ENCODE results near the gene ADARB1.

The ADARB1 gene

DNA sequence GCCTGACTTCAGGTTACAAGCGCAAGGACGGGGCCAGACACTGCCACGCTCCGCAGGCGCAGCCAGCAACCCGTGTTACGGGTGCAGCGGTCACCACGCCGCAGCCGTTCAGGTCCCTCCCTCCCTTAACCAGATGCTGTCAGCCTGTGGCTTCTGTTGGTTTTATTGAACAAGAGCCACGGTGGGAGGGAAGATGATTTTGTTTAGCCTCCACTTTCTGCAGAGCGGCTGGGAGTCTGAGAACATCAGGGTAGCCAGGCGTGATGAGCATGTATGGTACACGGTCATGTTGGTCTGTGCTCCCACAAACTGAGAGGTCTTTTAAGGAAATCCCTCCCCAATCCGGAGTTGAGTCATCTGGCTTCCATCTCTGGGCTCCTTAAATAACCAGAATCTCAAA lies 18.5 kb upstream of the ADARB1 start:
- no peak for DNase-seq

DNA sequence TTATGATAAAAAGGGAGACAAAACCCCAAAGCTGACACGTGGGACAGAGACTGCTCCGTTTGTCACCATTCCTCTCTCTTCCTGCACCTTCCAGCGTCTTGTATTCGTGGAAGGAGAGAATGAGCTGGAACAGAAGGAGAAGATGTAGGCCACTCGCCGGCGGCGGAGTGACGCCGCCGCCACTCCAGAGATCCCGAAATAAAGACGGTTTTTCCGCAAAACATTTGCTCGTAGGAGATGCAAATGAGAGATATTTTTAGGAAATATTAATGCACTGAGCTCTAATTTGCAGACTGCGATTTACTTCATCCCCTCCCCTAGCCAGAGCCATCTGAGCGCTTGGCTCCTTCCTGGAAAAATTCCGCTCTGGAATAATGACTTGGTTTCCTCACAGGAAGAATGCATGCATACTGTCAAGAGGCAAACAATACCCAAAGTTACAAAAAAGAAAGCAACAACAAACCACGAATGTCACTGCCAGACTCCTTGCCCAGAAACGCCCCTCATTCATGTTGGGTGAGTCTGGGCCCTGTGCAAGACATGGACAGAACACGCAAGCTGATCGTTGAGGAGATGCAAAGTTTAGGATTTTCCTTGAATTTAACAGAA lies 18.0 kb upstream of the ADARB1 start:
- no peak for DNase-seq

DNA sequence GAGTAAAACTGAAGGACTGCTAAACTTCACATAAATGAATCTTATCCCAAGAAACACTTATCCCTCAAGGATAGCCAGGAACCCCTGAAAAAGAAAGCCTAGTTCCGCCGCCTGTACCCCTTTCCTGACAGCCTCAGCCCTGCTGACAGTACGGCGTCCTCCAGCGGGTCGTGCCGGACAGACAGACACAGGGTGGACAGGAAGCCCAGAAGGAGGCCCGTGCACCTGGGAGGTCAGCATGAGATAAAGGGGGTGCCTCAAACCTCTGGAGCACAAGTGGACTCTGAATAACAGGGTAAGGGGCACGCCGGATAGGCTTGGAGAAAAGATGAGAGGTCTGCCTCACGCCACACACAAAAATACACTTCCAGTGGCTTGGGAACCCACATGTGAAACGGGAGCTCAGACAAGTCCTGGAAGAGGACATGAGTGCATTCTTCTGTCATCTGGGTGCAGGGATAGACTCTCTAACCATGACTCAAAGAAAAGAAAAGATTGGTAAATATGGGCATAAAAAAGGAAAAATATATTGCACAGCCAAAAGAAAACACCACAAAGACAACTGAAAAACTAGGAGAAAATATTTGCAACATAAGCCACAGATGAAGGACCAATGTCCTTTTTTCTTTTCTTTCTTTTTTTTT lies 17.3 kb upstream of the ADARB1 start:
- DNase-seq: no peak

DNA sequence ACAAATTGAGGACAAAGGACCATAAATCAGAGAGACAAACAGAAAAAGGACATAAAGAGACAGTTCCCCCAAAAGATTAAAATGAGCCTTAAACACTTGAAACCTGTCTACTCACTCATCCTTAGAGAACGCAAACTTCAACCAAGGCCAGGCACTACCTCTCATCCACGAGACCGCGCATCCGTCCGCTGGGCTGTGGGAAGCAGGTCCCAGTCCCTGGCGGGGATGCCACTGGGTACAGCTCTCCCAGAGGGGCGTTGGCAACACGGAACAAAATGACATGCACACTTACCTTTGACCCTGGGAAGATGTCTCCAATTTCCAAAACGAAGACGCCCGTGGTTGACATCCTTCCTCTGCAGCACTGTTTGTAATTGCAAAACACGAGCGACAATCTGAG lies 16.5 kb upstream of the ADARB1 start:
- no peak for DNase-seq

DNA sequence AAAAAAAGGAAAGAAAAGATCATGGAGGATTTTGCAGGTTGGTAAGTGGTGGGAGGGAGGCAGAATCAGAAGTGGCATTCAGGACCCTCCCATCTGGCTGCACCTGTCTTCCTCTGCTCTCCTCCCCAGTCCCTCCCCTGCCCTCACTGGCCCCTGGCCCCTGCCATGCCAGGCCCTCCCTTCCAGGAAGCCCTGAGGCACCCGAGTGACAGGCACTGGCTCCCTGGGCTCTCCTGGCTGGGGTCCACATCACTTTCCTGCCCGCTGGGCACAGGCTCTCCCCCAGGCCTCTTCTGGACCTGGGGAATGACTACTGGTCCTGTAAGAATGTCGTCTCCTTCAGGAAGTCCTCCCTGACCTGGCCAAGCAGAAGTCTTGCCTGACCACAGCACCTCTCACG lies 15.3 kb upstream of the ADARB1 start:
- DNase-seq: no peak

DNA sequence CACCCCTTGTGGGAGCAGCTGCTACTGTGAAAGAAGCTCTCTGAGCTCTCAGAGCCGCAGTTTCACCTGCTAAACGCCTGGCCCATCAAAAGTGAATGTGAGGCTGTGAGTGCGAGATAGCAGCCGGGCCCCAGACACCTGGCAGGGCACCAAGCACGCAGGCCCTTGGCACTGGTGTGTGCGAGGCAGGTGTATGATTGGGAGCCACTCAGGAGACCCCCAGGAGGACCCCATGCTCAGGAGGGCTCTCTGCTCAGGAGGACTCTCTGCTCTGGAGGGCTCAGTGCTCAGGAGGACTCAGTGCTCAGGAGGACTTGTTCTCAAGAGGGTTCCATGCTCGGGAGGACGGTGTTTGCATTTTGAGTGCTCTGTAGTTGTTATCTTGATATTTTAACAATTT lies 14.3 kb upstream of the ADARB1 start:
- no peak for DNase-seq

DNA sequence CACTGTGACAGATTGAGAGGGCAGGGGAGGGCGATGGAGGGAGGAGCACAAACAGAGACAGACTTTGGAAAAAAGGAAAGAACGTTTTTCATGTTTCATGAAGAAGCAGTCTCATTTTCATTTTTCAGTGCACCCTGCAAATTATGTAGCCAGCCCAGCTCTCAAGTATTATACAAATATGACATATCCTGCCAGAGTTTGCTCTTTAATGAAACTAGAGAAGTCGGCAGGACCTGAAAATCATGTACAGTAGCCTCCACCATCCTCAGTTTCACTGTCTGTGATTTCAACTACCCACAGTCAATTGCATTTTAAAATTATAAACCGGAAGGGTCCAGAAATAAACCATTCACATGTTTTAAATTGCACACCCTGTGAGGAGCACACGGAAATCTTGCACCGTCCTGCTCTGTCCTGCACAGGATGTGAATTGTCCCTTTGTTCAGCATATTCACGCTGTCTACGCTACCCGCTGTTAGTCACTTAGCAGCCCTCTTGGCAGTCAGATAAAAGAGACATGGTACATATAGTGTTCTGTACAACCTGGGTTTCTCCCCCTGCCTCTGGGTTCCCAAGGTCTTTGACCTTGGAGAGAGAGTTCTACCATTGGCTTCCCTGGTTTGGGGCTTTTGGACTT lies 13.6 kb upstream of the ADARB1 start:
- no peak for DNase-seq

DNA sequence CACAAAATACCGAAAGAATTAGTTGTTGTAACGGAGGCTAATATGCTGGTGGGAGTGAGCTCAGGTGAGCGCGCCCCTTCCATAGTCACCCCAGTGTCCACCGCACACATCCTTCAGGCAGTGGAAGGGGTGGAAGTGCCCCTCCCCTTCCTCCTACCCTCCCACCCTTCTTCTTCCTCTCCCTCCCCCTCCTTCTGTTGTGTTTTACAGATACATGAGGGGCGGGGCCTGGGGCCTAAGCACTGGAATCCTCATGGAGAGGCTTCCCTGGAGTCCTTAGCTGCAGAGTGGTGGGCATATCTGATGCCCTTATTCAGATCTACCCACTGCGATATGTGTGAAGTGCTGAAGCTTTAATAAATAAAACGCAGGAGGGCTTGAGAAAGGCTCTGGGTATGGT lies 10.3 kb upstream of the ADARB1 start:
- no peak for DNase-seq

DNA sequence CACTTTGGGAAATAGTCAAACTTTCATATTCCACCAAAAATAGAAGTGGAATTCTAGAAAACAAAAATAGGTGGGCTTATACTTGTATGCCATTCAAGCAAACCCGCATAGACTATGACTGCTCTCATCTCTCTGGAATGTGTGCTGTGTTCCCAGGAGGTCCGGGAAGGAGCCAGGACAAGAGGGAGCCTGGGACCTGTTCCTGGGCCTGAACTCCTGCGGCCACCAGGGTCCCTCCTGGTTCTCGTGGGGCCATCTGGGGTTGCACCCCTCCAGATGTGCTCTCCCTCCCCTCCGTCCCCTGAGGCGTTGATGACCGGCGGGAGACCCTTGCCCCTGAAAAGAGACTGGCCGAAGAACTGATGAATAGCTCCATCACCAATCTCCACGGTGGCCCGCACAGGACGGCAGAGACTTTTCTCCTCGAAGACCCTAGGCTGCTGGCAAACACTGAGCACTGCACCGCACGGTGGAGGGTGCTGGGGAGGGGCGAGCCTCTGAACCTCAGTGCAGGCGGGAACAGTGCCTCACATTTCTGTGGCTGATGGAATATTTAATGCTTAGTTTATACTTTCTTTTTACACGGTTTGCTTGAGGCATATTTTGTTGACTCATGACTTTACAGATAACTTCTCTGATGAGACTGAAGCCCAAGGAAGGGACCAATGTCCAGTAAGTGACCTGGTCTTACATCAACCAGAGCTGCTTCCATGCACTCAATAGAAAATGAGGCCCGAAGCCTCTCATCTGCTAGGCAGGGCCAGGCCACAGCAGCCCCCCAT lies 9.6 kb upstream of the ADARB1 start:
- DNase-seq: no peak

DNA sequence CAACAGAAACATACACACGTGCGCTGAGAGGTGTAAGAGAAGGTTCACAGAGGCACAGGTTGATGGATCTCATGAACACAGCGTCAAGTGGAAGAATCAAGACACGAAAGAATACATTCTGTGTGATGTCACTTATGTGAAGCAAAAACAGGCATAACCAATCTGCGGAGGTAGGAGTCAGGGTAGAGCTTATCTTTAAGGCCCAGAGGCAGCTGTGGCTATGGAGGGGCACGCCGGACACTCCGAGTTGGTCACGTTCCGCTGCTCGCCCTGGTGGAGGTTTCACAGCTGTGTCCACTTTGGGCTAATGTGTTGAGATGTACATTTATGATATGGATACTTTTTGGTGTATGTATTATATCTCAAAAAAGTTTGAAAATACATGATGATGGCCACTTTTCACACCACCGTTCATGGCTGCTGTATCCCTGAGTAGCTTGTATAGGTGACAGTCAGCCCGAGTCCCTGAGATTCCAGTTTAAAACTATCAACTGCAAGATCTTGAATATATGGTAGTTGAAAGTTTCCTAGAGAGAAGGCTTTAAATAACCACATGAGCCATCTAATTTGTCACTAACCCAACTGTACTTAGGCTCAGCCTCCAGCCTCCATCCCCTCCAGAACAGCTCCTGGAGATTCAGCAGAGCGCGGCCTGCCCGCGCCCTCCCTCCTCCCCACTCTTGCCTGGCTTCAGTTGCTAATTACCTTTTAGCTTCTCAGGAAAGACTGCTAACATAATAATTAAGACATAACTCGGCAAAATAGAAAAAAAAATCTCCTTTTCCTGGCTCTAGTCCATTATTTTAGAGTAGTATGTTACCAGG lies 6.7 kb upstream of the ADARB1 start:
- DNase-seq: no peak

DNA sequence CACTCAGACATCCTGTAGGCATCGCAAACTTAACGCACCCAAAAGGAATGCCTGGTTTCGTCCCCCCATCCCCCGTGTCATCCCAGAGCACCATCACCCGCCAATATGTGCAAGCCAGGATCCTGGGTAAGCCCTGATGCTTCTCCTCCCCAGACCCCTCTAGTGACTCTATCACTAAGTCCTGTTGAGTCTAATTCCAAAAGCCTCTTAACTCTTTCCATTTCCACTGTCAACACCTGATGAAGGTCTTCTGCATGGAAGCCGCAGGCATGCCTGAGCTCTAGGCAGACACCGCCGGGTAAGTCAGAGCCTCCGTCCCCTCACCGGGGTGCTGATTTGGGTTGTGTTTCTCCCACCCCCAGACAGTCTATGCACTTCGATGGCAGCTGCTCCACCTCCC lies 5.3 kb upstream of the ADARB1 start:
- no peak for DNase-seq

DNA sequence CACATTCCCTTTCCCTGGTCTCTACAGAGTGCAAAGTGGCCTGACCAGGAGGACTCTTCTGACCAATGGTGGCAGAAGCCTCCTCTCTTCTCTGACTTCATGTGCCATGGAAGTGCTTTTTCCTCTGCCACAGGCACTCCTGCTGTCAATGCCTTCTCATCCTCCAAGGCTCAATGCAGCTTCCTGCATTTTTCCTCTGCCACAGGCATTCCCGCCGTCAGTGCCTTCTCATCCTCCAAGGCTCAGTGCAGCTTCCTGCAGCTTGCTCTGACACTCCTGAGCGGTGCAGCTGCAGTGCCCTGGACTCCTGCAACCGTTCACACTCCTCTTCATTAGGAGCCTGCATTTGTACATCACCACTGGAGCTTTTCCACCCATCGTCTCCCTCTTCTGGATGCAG lies 4.7 kb upstream of the ADARB1 start:
- no peak for DNase-seq

DNA sequence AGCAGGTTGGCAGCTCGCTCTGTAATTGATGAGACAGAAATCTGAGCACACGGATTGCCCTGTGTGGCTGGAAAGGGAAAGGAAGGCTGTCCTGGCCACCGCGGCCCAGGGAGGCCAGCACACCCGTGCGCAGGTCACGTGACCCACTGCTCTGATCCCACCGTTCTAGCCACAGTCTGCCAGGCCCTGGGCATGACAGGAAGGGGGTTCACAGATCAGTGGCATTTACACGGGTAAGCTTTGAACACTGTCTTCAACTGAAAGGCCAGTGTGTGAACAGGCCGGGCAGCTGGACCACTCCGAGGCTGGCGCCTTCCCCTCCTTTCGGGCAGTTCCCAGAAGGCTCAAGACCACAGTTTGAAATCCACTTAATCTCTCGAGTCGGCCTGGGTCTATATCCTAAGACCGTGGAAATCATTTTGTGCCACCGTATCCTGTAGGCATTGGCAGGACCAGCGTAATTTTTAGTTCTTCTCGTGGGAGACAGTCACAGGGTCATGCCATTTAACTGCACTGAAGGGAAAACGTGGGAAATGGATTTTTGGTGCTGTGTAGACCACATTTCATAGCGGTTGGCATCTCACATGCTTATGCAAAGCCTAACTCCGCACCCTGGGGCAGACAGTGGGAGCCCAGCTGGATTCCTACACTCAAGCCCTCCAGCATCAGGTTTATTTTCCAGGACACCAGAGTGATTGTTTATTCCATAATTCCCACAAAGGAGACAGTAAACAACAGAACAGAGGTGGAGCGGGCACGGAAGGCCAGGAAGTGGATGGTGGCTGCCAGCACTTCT lies 3.1 kb upstream of the ADARB1 start:
- DNase-seq: no peak

DNA sequence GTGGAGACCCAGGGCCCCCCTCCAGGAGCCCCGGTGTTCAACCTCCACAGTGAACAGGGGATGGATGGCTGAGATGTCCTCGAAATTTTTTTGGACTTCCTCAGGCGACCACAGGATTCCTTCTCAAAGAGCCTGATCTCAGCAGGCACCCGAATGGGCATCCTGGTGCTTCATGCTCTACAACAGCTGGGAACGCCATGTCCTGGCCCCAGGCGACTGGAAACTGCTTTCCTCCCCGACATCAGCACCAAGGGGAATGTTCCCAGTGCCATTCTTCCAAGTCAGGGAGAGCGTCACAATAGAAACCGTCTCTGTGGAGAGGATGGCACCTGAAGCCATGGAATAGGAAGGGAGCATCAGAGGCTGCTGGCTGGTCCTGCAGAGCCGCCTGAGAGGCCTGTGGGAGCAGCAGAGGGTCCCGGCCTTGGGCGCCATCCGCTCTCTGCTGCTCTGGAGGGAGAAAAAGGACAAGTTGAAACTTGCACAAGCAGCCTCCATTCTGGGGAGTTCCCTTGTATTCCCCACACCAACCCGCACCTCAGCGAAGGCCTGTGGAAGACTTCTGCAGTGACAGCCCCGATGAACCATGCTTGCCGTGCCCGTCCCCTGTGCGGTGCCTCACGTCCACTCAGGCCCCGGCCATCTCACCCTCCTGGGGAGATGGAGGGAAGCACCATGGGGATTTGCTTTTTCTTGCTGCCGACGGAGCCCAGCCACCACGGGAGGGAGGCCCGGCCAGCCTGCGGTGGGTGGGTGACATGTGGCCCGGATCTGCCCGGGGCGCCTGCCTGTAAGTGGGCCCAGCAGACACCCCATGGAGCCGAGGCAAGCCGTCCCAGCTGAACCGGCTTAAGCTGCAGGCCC lies 2.3 kb upstream of the ADARB1 start:
- DNase-seq: no peak

DNA sequence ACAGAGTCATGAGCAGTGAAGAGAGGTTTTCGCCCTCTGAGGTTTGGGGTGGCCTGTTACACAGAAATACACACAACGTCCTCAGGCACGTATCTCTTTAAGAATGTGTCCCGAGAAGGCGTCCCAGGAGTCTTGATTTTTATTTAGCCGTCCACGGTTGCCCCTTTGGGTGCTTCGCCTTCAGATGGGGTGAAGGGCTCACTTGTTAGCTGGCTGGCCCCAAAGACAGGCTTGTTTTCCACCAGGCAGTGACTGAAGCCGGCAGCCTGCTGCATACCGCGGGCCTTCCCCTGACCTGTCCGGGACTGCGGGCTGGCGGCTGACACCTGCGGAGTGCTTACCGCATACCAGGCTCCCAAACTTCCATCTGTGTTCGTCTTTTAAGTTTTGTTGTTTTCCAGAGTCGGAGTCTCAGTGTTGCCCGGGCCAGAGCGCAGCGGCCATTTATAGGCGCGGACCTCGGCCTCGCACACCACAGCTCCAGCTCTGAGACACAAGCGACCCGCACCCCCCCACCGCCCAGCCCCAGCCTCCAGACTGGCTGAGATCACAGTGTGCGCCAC lies 1.6 kb upstream of the ADARB1 start:
- DNase-seq: no peak

DNA sequence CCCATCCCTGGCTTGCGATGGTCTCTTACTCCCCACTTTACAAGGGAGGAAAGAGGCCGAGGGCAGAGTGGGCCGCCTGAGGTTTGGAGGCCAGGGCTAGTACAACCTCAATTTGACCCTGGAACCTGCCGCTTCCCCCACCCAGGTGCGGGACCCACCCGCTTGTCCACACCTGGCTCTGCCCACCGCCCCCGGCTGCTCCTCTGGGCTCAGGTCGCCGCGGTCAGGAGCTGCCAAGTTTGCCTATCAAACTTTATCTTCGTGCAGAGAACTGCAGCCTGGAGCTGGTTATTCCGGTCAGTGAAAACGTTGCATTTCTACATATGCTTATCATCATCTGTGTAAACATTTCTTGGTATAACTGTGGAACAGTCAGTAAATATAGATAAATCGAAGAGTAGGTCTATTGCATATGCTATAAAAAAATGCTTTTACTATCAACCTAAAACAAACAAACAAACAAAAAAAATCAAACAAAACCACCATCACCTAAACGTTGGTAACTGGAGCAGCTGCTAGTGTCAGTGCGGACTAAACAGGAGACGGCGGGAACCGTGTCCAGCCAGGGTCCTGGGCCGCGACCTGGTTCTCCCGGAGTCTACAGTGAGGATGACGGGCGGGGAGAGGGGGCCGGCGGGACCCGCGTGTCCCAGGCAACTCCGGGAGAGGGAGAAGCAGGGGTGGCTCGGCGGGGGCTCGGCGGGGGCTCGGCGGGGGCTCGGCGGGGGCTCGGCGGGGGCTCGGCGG lies 906 bp upstream of the ADARB1 start:
- no peak for DNase-seq

DNA sequence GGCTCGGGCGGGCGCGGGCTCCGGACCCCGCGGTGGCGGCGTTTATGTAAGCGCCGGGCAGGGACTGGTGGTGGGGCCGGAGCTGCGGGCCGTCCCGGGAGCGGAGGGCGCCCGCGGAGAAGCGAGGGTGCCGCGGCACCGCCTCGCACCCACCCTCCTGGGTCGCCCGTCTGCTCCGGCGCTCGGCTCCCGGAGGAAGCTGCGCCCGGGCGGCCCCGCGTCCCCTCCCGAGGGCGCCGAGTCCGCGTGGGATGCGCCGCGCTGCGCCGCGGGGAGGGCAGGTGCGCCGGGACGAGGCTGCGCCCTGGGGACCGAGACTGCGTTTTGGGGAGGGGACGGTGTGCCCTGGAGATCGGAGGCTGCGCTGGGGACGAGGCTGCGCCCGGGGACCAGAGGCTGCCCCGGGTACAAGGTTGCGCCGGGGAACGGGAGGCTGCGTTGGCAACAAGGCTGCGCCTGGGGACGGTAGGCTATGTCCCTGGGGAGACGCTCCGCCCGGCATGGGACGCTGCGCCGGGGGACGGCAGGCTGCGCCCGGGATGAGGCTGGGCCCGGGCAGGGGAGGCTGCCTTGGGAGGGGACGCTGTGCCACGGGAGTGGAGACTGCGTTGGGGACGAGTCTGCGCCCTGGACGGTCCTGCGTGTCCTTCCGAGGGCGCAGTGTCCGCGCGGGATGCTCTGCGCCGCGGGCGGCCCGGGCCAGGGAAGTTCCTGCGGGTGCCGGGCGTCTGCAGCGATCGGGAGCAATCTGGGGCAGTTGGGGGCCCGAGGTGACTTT lies 627 bp downstream of the ADARB1 start:
- no peak for DNase-seq

DNA sequence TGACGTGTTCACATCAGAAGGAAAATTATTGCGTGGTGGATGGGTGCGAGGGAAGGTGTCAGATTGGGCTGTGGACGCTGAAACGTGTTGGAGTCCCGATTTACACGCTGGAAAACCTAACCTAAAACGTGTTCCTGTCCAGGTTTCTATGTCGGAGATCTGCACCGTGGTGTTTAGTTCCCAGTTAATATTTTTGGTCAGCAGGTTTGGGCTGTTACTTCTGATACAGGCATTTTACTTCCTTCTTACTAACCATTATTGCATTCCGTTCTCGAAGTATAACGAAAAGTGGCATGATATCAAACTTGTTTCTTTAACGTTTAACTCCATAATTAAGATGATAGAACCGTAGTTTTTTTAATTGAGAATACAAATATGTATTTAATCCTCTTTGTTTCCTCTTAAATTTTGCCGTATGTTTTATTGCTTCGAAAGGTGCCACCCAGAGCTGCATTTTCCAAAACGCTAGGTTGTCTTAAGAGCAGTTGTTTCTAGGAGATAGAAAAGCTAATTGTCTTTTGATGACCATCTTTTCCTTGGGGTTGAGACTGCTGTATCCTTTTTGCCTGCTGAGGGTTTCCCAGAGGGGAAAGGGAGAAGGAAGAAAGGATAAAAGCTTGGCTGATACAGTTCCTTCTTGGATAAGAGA lies 1.3 kb downstream of the ADARB1 start:
- no peak for DNase-seq

DNA sequence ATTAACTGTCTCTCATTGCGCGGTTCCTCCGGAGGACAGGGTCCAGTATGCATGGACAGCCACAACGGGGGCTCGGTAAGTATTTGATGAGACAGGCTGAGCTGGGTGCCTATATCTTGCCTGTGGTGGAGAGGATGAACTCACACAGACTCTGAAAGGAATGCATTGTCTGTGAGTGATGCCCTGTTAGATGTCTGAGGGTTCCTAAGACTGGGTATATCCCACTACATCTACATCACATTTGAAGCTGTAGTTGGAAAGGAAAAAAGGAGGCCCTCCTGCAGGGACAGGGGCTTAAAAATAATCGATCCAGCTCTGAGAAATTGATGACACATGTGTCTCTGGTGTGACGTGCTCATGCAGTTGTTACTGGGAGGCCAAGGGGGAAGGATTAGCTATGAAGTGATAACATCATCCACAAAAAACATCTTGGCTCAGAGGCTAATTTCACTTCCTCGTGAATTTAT lies 1.9 kb downstream of the ADARB1 start:
- no peak for DNase-seq
